NCI-H187 (cell line): Measurements from ENCODE around the gene ABCB1.
"Not testable (repeated sequence)": the region's sequence is repeated elsewhere in the genome, so short reads cannot be mapped to it uniquely, and the experiment has no call there.

Source experiments
- DNase-seq, 2 experiments: peaks; one replicate each; lab custom pipeline; 2025; lab: John Stamatoyannopoulos, UW

Gene ABCB1

DNA sequence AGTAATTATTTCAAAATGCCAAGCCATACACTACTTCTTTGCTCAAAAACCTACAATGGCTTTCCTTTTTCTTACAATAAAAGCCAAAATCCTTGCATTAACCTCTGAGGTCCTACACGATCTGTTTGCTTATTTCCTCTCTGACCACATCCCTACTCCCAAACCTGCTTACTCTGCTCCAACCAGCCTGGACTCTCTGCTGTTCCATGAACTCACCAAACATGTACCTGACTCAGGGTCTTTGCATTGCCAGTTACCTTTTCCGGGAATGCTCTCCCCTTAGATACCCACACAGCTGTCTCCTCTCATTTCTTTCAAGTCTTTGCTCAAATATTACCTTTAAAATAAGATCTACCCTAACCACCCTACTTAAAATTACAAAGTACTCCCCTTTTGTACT, 127.5 kb downstream of the ABCB1 start:
- no peak for DNase-seq

DNA sequence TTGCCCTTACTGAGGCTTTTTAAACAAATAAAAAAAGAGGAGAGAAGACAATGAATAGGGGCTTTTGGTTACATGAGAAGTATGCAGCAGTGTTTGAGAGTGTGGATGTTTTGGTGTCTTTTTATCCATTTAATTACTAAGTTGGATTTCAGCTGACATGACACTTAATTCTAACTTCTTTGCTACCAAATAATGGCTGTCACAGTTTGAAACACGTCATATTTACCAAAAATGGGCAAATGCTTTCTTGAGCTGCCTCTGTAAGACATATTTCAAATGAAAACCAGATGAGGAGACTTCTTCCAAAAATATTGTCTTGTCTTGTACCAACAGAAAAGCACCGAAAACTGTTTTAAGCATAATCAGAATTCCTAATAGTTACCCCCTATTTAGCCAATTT, 129.2 kb downstream of the ABCB1 start:
- DNase-seq = no peak

DNA sequence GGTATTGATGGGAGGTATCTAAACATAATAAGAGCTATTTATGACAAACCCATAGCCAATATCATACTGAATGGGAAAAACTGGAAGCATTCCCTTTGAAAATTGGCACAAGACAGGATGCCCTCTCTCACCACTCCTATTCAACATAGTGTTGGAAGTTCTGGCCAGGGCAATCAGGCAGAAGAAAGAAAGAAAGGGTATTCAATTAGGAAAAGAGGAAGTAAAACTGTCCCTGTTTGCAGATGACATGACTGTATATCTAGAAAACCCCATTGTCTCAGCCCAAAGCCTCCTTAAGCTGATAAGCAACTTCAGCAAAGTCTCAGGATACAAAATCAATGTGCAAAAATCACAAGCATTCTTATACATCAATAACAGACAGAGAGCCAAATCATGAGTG, 131.5 kb downstream of the ABCB1 start:
- not testable (repeated sequence) for DNase-seq

DNA sequence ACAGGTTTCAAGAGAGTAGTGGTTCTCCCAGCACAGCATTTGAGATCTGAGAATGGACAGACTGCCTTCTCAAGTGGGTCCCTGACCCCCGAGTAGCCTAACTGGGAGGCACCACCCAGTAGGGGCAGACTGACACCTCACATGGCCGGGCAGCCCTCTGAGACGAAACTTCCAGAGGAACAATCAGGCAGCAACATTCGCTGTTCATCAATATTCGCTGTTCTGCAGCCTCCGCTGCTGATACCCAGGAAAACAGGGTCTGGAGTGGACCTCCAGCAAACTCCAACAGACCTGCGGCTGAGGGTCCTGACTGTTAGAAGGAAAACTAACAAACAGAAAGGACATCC, 135.2 kb downstream of the ABCB1 start:
- DNase-seq = not testable (repeated sequence)

DNA sequence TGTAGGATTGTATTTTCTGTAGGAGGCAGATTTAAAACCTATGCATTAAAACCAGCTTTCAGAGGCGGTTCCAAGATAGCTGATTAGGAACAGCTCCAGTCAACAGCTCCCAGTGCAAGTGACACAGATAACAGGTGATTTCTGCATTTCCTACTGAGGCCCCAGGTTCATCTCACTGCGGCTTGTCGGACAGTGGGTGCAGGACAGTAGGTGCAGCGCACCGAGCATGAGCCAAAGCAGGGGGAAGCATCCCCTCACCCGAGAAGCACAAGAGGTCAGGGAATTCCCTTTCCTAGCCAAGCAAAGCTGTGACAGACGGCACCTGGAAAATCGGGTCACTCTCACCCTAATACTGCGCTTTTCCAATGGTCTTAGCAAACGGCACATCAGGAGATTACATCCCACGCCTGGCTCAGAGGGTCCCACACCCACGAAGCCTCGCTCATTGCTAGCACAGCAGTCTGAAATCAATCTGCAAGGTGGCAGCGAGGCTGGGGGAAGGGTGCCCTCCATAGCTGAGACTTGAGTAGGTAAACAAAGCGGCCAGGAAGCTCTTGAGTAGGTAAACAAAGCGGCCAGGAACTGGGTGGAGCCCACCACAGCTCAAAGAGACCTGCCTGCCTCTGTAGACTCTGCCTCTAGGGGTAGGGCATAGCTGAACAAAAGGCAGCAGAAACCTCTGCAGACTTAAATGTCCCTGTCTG, 135.7 kb downstream of the ABCB1 start:
- DNase-seq = peak; percentile 34 to 50

DNA sequence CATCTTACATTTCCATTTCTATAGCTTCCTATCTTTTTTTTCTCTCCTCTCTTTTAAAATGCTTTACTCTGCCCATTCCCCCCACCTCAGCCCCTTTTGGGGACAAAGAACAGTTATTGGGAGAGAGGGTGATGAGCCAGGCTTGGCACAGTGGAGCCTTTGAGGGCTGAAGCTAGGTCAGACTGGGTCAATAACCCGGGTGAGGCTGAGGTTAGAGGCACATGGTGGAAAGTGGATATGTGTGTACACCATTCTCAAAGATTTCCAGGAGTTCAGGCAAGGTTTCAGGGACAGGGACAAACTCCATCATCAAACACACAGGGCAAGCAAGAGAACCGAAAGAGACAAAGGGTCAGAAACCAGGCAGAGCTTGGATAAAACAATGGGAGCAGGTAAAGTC, 136.7 kb downstream of the ABCB1 start:
- DNase-seq = no peak

DNA sequence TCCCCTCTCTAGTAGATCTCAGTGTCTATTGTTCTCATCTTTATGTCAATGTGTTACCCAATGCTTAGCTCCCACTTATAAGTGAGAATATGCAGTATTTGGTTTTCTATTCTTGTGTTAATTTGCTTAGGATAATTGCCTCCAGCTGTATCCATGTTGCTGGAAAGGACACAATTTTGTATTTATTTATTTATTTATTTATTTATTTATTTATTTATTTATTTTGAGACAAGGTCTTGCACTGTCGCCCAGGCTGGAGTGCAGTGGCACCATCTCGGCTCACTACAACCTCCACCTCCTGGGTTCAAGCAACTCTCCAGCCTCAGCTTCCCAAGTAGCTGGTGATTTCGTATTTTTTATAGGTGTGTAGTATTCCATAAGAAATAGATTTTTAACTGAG, 140.2 kb downstream of the ABCB1 start:
- DNase-seq = not testable (repeated sequence)

DNA sequence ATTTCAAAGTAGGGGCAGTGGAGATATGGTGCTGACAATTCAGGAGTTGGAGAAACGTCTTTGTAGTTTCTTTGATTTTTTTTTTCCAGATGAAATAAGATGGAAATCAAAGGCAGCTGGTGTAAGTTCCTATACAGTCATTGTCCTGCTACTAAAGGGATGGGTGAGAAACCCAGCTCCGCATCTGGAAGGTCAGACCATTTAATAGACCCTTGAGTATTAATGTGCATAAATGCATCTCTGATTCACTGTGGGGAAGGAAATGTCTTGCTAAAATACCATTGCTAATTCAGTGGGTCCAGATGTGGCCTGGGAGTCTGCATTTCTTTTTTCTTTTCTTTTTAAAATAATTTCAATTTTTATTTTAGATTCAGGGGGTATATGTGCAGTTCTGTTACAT, 140.7 kb downstream of the ABCB1 start:
- no peak for DNase-seq

DNA sequence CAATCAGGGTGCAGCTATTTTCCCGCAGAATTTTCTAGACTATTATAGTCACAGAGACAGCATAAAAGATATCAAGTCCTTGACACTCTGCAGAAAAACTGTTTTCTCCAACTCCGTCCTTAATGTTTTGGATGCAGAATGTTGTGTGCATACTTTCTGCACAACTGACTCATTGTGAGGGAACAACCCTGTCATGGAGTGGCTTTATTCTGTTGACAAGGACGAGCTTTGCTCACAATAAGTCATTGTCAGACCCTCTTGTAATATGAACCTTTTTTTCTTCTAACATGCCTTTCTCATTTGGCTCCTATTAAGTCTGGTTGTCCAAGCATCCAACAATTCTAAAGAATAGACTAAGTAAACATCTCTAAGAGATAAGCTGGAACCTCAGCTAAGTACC, 142.5 kb downstream of the ABCB1 start:
- no peak for DNase-seq

DNA sequence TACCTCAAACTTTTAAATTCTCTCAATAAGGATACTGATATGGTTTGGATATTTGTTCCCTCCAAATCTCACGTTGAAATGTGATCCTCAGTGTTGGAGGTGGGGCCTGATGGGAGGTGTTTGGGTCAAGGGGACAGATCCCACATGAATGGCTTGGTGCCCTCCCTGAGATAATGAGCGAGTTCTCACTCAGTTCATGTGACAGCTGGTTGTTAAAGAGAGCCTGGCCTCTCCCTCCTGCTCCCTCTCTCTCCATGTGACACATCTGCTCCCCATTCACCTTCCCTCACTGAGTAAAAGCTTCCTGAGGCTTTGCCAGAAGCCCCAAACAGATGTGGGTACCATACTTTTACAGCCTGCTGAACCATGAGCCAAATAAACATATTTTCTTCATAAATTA, 144.4 kb downstream of the ABCB1 start:
- no peak for DNase-seq
